ENCODE data around the gene EXOC4.

The EXOC4 gene

DNA sequence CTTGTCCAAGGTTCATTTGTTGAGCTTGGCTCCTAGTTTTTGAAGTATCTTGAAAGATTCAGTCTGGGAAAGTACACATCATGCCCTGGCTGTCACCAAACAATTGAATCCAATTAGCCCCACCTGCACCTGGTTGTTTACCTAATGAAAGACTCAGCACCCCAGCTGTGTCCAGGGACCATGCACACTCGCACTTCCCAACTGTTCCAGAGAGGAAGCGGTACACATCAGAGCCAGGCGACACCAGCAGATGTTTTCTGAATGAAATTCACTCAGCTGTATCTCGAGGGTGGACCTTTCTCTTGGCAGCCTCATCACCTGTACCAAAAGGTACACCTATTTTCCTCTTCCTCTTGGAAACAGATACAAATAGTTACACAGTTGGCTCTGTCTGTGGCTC is 657.9 kb downstream of the EXOC4 start:
- DNase-seq, result no peak

- DNase-seq, result no peak
Observed at GRCh38 chr7:133911724-133912123, 658.8 kb downstream of the EXOC4 start.

GRCh38 chr7:133912916-133913697 is 660.2 kb downstream of the EXOC4 start:
- no peak for DNase-seq

- DNase-seq, result no peak
Observed at GRCh38 chr7:133916621-133917020, 663.7 kb downstream of the EXOC4 start.

DNA sequence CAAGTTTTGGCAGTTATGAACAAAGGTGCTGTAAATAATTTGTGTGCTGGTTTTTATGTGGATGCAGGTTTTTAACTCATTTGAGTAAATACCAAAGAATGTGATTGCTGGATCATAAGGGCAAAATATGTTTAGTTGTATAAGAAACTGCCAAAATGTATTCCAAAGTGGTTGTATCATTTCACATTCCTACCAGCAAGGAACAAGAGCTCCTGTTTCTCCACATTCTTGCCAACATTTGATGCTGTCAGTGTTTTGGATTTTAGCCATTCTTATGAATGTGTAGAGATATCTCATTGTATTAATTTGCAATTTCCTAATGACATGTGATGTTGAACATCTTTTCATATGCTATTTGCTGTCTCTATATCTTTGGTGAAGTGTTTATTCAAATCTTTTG is 666.9 kb downstream of the EXOC4 start:
- no peak for DNase-seq

GRCh38 chr7:133921635-133922182 is 668.8 kb downstream of the EXOC4 start:
- no peak for DNase-seq

GRCh38 chr7:133923974-133924373 is 671.1 kb downstream of the EXOC4 start:
- DNase-seq, result no peak

DNA sequence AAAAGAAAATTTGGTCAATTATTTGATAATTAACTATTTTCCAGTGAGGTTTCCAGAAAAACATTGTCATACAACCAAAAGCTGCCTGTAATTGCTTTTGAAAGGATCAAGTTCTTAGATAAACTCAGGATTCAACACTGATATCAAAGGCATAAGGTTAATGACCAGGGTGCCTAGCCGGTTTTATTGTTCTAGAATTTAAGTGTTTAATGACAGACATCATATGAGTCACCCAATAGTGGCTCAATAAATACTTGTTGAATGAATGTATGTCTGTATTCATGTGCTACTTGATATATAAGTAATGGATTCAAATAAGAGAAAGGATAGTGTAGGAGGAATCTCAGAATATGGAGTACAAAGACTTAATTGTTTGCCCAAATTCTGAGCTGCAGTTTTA is 678.2 kb downstream of the EXOC4 start:
- DNase-seq, result no peak

DNA sequence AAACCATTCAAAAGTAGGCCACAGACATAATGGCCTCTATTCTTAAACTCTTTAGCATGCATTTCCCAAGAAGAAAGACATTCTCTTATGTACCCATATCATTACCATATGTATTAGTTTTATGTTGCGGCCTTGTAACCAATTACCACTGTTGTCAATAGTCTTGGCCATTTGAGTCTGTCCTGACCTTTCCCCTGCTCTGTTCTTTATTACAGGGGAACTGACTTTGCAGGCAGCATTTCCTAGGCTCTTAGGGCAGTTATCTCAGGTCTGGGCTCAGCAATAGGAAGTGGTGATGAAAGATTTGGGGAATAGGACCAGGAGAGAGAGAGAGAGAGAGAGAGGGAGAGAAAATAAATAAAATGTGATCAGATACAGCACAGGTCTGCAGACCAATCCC is 679.7 kb downstream of the EXOC4 start:
- DNase-seq, result no peak

DNA sequence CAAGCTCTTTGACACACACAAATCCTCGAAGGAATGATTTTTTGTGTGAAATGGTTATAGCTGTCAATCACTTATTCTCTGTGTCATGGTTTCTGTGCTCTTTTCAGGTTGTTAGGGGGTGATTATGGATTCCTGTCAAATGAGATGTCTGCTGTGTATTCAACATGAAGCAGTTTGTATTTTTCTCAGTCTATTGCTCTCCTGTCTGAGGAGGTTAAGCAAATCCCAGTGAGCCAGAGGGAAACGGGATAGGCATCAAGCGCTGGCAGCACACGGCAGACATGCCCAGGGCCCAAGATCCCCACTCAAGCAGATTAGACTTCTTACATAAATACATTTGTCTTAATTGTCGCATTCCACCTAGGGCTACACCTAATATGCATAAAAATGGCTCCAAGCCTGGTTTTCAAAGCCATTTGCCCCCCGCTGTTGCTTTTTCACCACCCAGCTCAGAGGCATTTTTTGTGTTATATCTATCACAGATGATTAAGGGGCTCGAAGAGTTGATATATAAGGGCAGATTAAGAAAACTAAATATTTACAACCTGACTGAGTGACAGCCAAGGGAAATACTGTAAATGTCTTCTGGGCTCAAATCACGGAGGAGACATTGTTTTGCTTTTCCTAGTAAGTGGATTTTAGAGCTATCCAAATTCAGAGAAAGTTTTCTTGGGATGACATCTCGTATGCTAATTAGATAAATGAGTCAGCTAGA is 681.5 kb downstream of the EXOC4 start:
- DNase-seq, result no peak

GRCh38 chr7:133934977-133935330 is 682.1 kb downstream of the EXOC4 start:
- DNase-seq, result no peak

- DNase-seq, result no peak
Observed at GRCh38 chr7:133936074-133936473, 683.2 kb downstream of the EXOC4 start.

DNA sequence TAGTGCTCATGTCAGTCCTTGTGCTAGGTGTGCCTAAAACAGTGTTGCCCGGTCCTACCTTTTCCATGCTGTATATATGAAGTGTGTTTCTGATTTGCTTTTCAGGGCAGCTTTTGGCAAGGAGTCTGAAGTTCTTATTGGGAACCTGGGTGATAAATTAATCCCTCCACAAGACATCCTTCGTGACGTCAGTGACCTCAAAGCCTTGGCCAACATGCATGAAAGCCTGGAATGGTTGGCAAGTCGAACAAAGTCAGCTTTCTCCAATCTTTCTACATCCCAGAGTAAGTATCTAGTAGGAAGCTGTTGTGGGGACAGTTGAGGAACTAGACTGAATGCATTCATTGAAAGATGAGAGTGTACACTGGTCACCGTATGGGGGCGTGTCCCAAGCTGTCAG is 684.9 kb downstream of the EXOC4 start:
- no peak for DNase-seq

DNA sequence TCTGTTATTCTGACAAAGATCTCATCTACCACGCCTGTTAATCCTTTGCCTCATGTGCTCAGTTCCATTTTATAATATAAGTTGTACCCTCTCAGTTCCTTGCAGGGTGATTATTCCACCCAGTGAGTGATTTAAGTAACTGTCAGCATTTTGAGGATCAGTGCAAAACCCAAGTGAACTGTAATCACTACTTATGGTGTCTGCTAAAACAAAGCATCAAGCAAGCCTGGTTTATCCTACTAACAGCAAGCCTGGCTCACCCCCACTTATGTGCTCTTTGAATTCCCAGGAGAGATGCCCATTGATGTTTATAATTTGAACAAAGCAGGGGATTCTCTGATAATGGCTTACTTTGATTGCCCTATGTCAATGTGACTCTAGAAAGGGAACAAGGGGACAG is 687.5 kb downstream of the EXOC4 start:
- DNase-seq, result no peak

DNA sequence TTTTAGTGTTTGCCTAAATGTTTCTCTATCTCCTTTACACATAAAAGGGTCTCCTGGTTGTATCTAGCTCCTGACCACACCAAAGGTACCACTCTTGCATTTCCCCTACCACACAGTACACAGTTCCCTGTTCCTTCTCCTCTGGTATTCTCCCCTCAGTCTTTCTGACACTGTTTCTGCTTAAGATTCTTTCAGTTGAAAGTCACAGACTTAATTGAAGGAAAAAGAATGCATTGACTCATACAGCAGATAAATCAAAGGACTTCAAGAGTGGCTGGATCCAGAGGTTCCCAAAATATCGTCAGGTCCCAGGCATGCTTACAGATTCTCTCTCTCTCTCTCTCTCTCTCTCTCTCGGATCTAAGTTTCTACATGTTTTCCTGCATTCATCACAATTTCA is 688.6 kb downstream of the EXOC4 start:
- DNase-seq, result no peak

GRCh38 chr7:133945497-133945896 is 692.6 kb downstream of the EXOC4 start:
- DNase-seq, result peak; percentile 68

DNA sequence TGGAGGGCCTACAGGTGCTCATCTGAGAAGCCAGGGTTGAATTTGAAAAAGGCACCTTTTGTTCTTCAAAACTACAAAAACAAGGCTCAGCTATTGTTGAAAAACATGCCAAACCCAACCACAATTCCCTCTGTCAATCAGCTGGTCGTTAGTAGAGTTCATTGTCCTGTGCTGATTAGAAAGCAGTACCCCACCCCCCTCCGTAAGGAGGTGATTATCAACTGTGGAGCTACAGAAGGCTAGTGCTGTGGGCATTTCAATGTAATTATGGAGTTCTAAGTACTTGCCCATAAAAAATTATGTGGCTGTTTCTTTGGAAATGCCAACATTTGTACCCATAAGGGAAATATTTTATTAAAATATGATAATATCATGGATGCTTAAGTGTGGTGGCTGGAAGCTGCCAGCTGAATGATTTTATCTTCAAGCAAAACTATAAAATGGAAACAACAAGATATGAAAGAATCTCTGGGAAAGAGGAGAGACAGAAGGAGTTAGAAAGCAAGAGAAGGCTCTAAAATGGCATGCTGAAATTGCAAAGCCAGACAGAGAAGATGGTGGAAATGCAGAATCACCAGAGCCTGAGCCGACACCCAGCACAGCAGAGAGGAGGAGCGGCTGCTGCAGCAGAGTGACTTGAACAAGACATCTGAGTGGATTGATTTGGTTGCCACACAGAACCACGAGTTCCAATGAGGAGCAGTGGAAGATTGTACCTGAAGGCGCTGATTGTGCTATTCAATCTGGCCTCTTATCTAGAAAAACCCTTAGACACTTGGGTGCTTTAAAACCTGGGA is 694.8 kb downstream of the EXOC4 start:
- DNase-seq, result no peak

DNA sequence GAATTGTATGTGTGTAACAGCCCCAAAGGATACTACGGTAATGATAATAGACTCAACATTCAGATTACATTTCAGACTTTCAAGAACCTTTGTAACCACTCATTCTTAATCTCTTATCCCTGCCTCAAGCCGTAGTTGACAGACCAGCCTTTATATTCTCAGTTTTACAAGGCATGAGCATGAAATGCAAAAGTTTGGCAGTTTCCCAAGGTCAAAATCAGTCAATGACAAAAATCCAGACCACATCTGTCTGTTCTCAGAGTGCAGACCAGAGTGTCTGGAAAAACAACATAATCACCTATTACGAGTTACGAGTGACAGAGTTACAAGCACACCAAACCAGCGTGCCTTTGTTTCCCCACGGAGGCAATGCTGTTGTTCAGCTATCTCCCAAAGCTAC is 695.7 kb downstream of the EXOC4 start:
- no peak for DNase-seq

DNA sequence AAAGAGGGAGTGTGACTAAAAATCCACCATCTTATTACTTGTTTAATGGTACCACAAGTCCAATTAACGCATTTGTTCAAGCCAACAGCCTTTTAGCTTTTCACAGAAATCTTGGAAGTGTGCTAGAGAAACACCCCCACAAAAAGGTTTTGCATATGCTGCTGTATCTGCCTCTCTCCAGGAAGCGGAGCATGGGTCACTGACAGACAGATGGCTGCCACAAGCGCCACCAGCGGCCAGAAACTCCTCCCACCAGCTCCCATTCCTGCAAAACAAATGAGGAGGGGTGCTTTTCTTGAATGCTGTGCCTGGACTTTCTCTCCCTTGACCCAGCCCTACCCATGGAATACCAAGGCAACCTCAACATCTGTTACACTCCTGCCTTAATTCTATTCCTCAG is 698.0 kb downstream of the EXOC4 start:
- no peak for DNase-seq

GRCh38 chr7:133955208-133955607 is 702.3 kb downstream of the EXOC4 start:
- no peak for DNase-seq

DNA sequence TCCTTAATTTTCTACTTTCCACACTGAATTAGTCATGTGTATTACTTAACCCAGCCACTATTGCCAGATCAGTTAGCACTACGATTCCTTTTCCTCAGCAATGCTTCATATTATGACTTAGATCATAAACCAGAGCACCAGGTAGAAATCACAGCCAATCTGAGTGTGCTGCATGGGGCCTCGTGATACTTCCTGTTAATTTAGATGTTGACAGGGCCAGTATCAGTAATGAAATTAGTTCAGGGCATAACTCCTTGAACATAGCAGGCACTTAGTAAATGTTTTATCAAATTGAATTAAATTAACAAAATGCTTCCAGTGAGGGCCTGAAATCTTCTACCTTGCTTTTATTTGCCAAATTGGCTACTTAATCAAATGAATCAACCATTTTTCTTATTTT is 705.0 kb downstream of the EXOC4 start:
- DNase-seq, result no peak

DNA sequence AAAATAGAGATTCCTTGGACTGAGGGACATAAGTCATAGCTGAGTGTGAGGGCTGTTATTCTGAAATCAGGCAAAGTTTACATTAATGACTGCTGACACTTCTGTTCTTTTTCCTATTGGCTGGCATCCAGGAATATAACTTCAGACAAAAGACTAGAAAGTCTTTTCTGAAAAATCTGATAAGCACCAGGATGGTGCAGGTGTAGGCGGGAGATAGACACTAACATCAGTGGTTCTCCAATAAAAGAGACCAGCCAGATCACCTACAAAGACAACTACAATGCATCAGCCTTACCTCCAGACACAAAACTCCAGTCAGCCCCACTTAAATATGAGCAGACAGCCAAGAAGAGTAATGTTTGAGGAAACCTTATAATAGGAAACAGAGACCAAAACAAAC is 705.9 kb downstream of the EXOC4 start:
- no peak for DNase-seq

GRCh38 chr7:133959505-133959904 is 706.6 kb downstream of the EXOC4 start:
- no peak for DNase-seq

- DNase-seq, result no peak
Observed at GRCh38 chr7:133961724-133962123, 708.8 kb downstream of the EXOC4 start.

All from NCI-H526 treated with DMSO at 0.1 percent for 48 hours (cell line).